Measurements from ENCODE around the gene TMEM126A. TPM values are rescaled to one million over a fixed set of nuclear protein-coding genes. Genes with fewer than 3 reads are reported as not detected.

TMEM126A gene
- total and polyA plus RNA-seq, 2 experiments from 2014 or later = 24.7 to 71.1 TPM

- TF ChIP-seq, protein P1, sequence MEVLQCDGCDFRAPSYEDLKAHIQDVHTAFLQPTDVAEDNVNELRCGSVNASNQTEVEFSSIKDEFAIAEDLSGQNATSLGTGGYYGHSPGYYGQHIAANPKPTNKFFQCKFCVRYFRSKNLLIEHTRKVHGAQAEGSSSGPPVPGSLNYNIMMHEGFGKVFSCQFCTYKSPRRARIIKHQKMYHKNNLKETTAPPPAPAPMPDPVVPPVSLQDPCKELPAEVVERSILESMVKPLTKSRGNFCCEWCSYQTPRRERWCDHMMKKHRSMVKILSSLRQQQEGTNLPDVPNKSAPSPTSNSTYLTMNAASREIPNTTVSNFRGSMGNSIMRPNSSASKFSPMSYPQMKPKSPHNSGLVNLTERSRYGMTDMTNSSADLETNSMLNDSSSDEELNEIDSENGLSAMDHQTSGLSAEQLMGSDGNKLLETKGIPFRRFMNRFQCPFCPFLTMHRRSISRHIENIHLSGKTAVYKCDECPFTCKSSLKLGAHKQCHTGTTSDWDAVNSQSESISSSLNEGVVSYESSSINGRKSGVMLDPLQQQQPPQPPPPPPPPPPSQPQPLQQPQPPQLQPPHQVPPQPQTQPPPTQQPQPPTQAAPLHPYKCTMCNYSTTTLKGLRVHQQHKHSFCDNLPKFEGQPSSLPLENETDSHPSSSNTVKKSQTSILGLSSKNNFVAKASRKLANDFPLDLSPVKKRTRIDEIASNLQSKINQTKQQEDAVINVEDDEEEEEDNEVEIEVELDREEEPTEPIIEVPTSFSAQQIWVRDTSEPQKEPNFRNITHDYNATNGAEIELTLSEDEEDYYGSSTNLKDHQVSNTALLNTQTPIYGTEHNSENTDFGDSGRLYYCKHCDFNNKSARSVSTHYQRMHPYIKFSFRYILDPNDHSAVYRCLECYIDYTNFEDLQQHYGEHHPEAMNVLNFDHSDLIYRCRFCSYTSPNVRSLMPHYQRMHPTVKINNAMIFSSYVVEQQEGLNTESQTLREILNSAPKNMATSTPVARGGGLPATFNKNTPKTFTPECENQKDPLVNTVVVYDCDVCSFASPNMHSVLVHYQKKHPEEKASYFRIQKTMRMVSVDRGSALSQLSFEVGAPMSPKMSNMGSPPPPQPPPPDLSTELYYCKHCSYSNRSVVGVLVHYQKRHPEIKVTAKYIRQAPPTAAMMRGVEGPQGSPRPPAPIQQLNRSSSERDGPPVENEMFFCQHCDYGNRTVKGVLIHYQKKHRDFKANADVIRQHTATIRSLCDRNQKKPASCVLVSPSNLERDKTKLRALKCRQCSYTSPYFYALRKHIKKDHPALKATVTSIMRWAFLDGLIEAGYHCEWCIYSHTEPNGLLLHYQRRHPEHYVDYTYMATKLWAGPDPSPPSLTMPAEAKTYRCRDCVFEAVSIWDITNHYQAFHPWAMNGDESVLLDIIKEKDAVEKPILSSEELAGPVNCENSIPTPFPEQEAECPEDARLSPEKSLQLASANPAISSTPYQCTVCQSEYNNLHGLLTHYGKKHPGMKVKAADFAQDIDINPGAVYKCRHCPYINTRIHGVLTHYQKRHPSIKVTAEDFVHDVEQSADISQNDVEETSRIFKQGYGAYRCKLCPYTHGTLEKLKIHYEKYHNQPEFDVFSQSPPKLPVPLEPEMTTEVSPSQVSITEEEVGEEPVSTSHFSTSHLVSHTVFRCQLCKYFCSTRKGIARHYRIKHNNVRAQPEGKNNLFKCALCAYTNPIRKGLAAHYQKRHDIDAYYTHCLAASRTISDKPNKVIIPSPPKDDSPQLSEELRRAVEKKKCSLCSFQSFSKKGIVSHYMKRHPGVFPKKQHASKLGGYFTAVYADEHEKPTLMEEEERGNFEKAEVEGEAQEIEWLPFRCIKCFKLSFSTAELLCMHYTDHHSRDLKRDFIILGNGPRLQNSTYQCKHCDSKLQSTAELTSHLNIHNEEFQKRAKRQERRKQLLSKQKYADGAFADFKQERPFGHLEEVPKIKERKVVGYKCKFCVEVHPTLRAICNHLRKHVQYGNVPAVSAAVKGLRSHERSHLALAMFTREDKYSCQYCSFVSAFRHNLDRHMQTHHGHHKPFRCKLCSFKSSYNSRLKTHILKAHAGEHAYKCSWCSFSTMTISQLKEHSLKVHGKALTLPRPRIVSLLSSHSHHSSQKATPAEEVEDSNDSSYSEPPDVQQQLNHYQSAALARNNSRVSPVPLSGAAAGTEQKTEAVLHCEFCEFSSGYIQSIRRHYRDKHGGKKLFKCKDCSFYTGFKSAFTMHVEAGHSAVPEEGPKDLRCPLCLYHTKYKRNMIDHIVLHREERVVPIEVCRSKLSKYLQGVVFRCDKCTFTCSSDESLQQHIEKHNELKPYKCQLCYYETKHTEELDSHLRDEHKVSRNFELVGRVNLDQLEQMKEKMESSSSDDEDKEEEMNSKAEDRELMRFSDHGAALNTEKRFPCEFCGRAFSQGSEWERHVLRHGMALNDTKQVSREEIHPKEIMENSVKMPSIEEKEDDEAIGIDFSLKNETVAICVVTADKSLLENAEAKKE (CRISPR knock-in tag; IDR thresholded peaks at IDR 0.05) = no peak
- no peak for TF ChIP-seq NANOG (IDR thresholded peaks at IDR 0.05; ENCODE audit: borderline replicate concordance)
- TF ChIP-seq EZH2phosphoT487 (IDR thresholded peaks at IDR 0.05; ENCODE audit: unreplicated experiment) = no peak
- TF ChIP-seq JUNB (IDR thresholded peaks at IDR 0.05; ENCODE audit: unreplicated experiment) = no peak
- TF ChIP-seq EZH2 (IDR thresholded peaks at IDR 0.05; ENCODE audit: low read depth, unreplicated experiment) = no peak
These were observed 19.6 kb upstream of the TMEM126A start, which contains the start of gene TMEM126B (continued) for GRCh38 chr11:85627998-85628770.

DNA sequence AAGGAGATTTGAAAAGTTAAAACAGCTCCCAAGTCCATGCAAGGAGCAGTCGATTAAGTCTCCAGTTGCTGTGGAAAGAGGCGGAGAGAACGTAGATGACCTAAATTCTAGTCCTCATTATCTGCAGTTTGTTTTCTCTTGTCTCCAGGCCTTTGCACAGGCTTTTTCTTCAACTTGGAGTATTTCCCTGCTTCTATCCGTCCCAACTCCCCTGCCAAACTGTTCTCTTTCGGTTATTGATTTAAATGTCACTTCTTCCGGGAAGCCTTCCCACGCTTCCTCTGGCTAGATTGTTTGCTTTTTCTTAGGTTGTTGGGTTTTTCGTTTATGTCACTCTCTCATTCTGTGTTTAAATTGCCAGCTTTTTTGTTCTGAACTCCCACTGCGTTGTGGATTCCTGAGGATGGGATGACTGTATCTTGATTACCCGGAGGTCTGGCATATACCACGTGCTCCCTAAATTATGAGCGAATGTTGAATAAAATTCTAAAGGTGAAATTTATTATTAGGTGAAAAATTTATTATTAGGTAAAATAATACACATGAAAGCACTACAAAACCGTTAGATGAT, 18.9 kb upstream of the TMEM126A start:
- Histone ChIP-seq H3F3A (replicated peaks; ENCODE audit: low read depth) (peaks cover 9% of the 10 kb centered on the region; the same call in 1 of the 2 replicates), H3K27me3 (ENCODE audit: insufficient read depth) (no peaks in the 10 kb centered on the region), H3K9me2 (ENCODE audit: insufficient read depth) (no peaks in the 10 kb centered on the region), H4K20me1 (replicated peaks; ENCODE audit: insufficient read depth) (no peaks in the 10 kb centered on the region; the same call in none of the 2 replicates), H3K4me2 (peak overlapping the region; percentile 81), H3K4me1 (ENCODE audit: insufficient read depth) (peaks cover 17% of the 10 kb centered on the region; the same call in 1 of the 2 replicates), H3K27ac (ENCODE audit: low read depth) (peak overlapping the region; percentile 57; the same call in 1 of the 2 replicates), H3K36me3 (ENCODE audit: insufficient read depth) (peaks cover 17% of the 10 kb centered on the region; the same call in 1 of the 2 replicates), H3K79me2 (replicated peaks; ENCODE audit: insufficient read depth) (peaks cover 54% of the 10 kb centered on the region), H3K4me3 (peak overlapping the region; percentile 71), H2AFZ (peak overlapping the region; percentile 12; the same call in 1 of the 2 replicates)
- Mint-ChIP-seq H3K4me1 (peaks cover 21% of the 10 kb centered on the region), H3K27me3 (ENCODE audit: insufficient read depth, low read depth, poor library complexity) (no peaks in the 10 kb centered on the region), H3K36me3 (ENCODE audit: low read depth) (peaks cover 25% of the 10 kb centered on the region; the same call in 2 of the 3 replicates), H3K9me3 (no peaks in the 10 kb centered on the region; the same call in 2 of the 3 replicates), H3K4me3 (peak overlapping the region; percentile 93), H3K27ac (peak overlapping the region; percentile 93)
- peak; percentile 8 for DNase-seq (ENCODE audit: low spot score)
- no peak; the same call in 2 of the 3 replicates for ATAC-seq
- TF ChIP-seq EZH2phosphoT487 (IDR thresholded peaks at IDR 0.05; ENCODE audit: unreplicated experiment) = no peak
- TF ChIP-seq EZH2 (IDR thresholded peaks at IDR 0.05; ENCODE audit: low read depth, unreplicated experiment) = no peak
- TF ChIP-seq ZNF331 (CRISPR knock-in tag; IDR thresholded peaks at IDR 0.05; ENCODE audit: low read depth) = no peak
- no peak for TF ChIP-seq CTCF (conservative IDR thresholded peaks at IDR 0.05; ENCODE audit: low read depth in 2 of 2)
- TF ChIP-seq JUNB (IDR thresholded peaks at IDR 0.05; ENCODE audit: unreplicated experiment) = no peak
- no peak for TF ChIP-seq NANOG (IDR thresholded peaks at IDR 0.05; ENCODE audit: borderline replicate concordance)
- no peak for TF ChIP-seq POLR2AphosphoS5 (IDR thresholded peaks at IDR 0.05; ENCODE audit: low read depth)
- TF ChIP-seq, protein P2, sequence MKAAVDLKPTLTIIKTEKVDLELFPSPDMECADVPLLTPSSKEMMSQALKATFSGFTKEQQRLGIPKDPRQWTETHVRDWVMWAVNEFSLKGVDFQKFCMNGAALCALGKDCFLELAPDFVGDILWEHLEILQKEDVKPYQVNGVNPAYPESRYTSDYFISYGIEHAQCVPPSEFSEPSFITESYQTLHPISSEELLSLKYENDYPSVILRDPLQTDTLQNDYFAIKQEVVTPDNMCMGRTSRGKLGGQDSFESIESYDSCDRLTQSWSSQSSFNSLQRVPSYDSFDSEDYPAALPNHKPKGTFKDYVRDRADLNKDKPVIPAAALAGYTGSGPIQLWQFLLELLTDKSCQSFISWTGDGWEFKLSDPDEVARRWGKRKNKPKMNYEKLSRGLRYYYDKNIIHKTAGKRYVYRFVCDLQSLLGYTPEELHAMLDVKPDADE (IDR thresholded peaks at IDR 0.05) = no peak
- no peak for TF ChIP-seq CREB1 (CRISPR knock-in tag; IDR thresholded peaks at IDR 0.05; ENCODE audit: low read depth)

All from GM23338 (cell line).